Neuronal stem cell (in vitro differentiated cells): ENCODE measurements around the gene PCDH7.

ENCODE experiments used
- DNase-seq: peaks from one replicate; pipeline ENCODE4 v3.0.0-alpha.2; 2013; ENCODE audit warnings: low spot score
- H2AFZ ChIP-seq: one replicate; pipeline ENCODE4 v1.6.1; 2013; ENCODE audit warnings: mild to moderate bottlenecking, low read length, inconsistent platforms
- H2AK5ac ChIP-seq: 2 replicates; pipeline ENCODE4 v1.6.1; 2013; ENCODE audit warnings: low read depth, mild to moderate bottlenecking, inconsistent platforms, low read length, moderate library complexity, mixed read lengths
- H2BK120ac ChIP-seq: 2 replicates; pipeline ENCODE4 v1.6.1; 2013; ENCODE audit warnings: low read depth, mild to moderate bottlenecking, inconsistent platforms, low read length, moderate library complexity, mixed read lengths
- H2BK12ac ChIP-seq: one replicate; pipeline ENCODE4 v1.6.1; 2013; ENCODE audit warnings: low read length, inconsistent platforms
- H2BK15ac ChIP-seq: 2 replicates; pipeline ENCODE4 v1.6.1; 2013; ENCODE audit warnings: mild to moderate bottlenecking, low read length, inconsistent platforms, mixed read lengths
- H2BK5ac ChIP-seq: one replicate; pipeline ENCODE4 v1.6.1; 2013; ENCODE audit warnings: inconsistent platforms, mild to moderate bottlenecking, low read length, moderate library complexity
- H3K14ac ChIP-seq: one replicate; pipeline ENCODE4 v1.6.1; 2013; ENCODE audit warnings: low read length, inconsistent platforms
- H3K18ac ChIP-seq: 2 replicates; pipeline ENCODE4 v1.6.1; 2013; ENCODE audit warnings: low read length, inconsistent platforms
- H3K23ac ChIP-seq: 2 replicates; pipeline ENCODE4 v1.6.1; 2013; ENCODE audit warnings: low read depth, mild to moderate bottlenecking, mixed read lengths, low read length, inconsistent platforms; ENCODE audit not compliant: poor library complexity
- H3K27ac ChIP-seq: replicated peaks from 3 replicates; pipeline ENCODE4 v1.5.1; 2013; ENCODE audit warnings: low read length, inconsistent platforms
- H3K27me3 ChIP-seq, 3 experiments: 2 replicates each; pipeline ENCODE4 v1.6.1; 2013; ENCODE audit warnings: low read length in 3 of 3, mild to moderate bottlenecking in 2 of 3, inconsistent platforms in 1 of 3, low read depth in 1 of 3, mixed read lengths in 1 of 3, moderate library complexity in 1 of 3; ENCODE audit not compliant: control insufficient read depth in 3 of 3, insufficient read depth in 3 of 3
- H3K36me3 ChIP-seq, 2 donors: replicated peaks in 1 of 2; 2 replicates each; pipeline ENCODE4 v1.6.1; 2013; ENCODE audit warnings: low read length in 2 of 2; ENCODE audit not compliant: control insufficient read depth in 2 of 2, insufficient read depth in 2 of 2
- H3K4ac ChIP-seq: 2 replicates; pipeline ENCODE4 v1.6.1; 2013; ENCODE audit warnings: inconsistent platforms, mild to moderate bottlenecking, low read length, moderate library complexity
- H3K4me1 ChIP-seq, 2 donors: 1 replicate in 1 of 2; 2 replicates in 1 of 2; pipeline ENCODE4 v1.6.1; 2013; ENCODE audit warnings: low read length in 2 of 2, low read depth in 1 of 2; ENCODE audit not compliant: control insufficient read depth in 2 of 2, insufficient read depth in 1 of 2
- H3K4me2 ChIP-seq: one replicate; pipeline ENCODE4 v1.6.1; 2013; ENCODE audit warnings: mild to moderate bottlenecking, low read length, inconsistent platforms; ENCODE audit not compliant: insufficient read depth, poor library complexity, severe bottlenecking
- H3K4me3 ChIP-seq, 2 donors: 2 replicates each; pipeline ENCODE4 v1.5.1; 2013; ENCODE audit warnings: low read length in 2 of 2, mild to moderate bottlenecking in 2 of 2, inconsistent platforms in 1 of 2, moderate library complexity in 1 of 2
- H3K79me1 ChIP-seq: one replicate; pipeline ENCODE4 v1.6.1; 2013; ENCODE audit warnings: low read depth, mild to moderate bottlenecking, inconsistent platforms, low read length, moderate library complexity
- H3K9ac ChIP-seq: one replicate; pipeline ENCODE4 v1.6.1; 2013; ENCODE audit warnings: mild to moderate bottlenecking, low read depth, low read length, inconsistent platforms; ENCODE audit not compliant: poor library complexity
- H3K9me3 ChIP-seq, 2 donors: replicated peaks in 1 of 2; 2 replicates each; pipeline versions ENCODE3 to v1.6.1; 2013; ENCODE audit warnings: low read length in 2 of 2, mild to moderate bottlenecking in 2 of 2, inconsistent platforms in 1 of 2, low read depth in 1 of 2, mixed read lengths in 1 of 2, moderate library complexity in 1 of 2; ENCODE audit not compliant: control insufficient read depth in 2 of 2, insufficient read depth in 1 of 2
- H4K8ac ChIP-seq: one replicate; pipeline ENCODE4 v1.6.1; 2013; ENCODE audit warnings: low read depth, mild to moderate bottlenecking, inconsistent platforms, low read length, moderate library complexity
- H4K91ac ChIP-seq: one replicate; pipeline ENCODE4 v1.6.1; 2013; ENCODE audit warnings: low read length, low read depth, mild to moderate bottlenecking, inconsistent platforms; ENCODE audit not compliant: poor library complexity
- WGBS, 2 donors: extraction: QIAGEN DNeasy Blood & Tissue Kit; methylation state at CpG; one replicate each; pipeline ENCODE4 v1.1.7; 2013; ENCODE audit warnings: missing lambda C conversion rate in 2 of 2, mixed read lengths in 1 of 2; ENCODE audit not compliant: insufficient read length in 2 of 2, insufficient replicate concordance in 1 of 2; ENCODE audit errors: extremely low coverage in 2 of 2; 5-methylcytosine and 5-hydroxymethylcytosine counted together

PCDH7 gene

GRCh38 chr4:30723201-30723955 lies 3.2 kb downstream of the PCDH7 start:
- H2BK120ac ChIP-seq, result no peak overlapping the region
- peak overlapping the region; percentile 88 for H3K9ac ChIP-seq
- H4K8ac ChIP-seq, result no peak overlapping the region
- H3K4me3 ChIP-seq, result peak overlapping the region in 1 of 2 donors; percentile 82
- peak overlapping the region; percentile 98 for H3K4me2 ChIP-seq
- H2BK5ac ChIP-seq, result no peak overlapping the region
- H2BK15ac ChIP-seq, result no peak overlapping the region
- no peak overlapping the region for H2BK12ac ChIP-seq
- no peak for DNase-seq
- peaks cover 12% of the 10 kb centered on the region for H3K79me1 ChIP-seq
- peaks cover 2 to 8% of the 10 kb centered on the region in 2 donors for H3K4me1 ChIP-seq
- WGBS, 2 donors, result no CpG with 5 or more reads among the region's 15 CpGs
- no peak overlapping the region for H3K27ac ChIP-seq
- no peak overlapping the region for H3K18ac ChIP-seq
- peaks cover 0 to 14% (median 0%) of the 10 kb centered on the region in 3 experiments for H3K27me3 ChIP-seq
- H3K36me3 ChIP-seq, result peaks cover 0 to 8% of the 10 kb centered on the region in 2 donors
- no peak overlapping the region for H2AK5ac ChIP-seq
- no peak overlapping the region for H3K4ac ChIP-seq
- no peak overlapping the region for H2AFZ ChIP-seq
- H3K9me3 ChIP-seq, result peaks cover 1 to 18% of the 10 kb centered on the region in 2 donors
- no peak overlapping the region for H4K91ac ChIP-seq
- no peak overlapping the region for H3K14ac ChIP-seq
- no peak overlapping the region for H3K23ac ChIP-seq

GRCh38 chr4:30724247-30724646 lies 4.1 kb downstream of the PCDH7 start:
- no peak overlapping the region for H4K8ac ChIP-seq
- DNase-seq, result no peak
- H2BK15ac ChIP-seq, result no peak overlapping the region
- peaks cover 0 to 8% of the 10 kb centered on the region in 2 donors for H3K36me3 ChIP-seq
- no peak overlapping the region for H3K23ac ChIP-seq
- no peak overlapping the region for H4K91ac ChIP-seq
- no peak overlapping the region for H2BK120ac ChIP-seq
- H3K4ac ChIP-seq, result no peak overlapping the region
- H3K4me3 ChIP-seq, result peak overlapping the region in 1 of 2 donors; percentile 66
- no peak overlapping the region for H2AK5ac ChIP-seq
- peaks cover 0 to 14% (median 0%) of the 10 kb centered on the region in 3 experiments for H3K27me3 ChIP-seq
- no peak overlapping the region for H2BK12ac ChIP-seq
- H3K27ac ChIP-seq, result no peak overlapping the region
- H3K14ac ChIP-seq, result no peak overlapping the region
- H2AFZ ChIP-seq, result no peak overlapping the region
- H3K4me2 ChIP-seq, result no peak overlapping the region
- H3K9ac ChIP-seq, result no peak overlapping the region
- H3K79me1 ChIP-seq, result peaks cover 12% of the 10 kb centered on the region
- peaks cover 1 to 18% of the 10 kb centered on the region in 2 donors for H3K9me3 ChIP-seq
- no peak overlapping the region for H2BK5ac ChIP-seq
- no peak overlapping the region for H3K18ac ChIP-seq
- WGBS, 2 donors, result no CpG with 5 or more reads among the region's 4 CpGs
- peaks cover 0 to 8% of the 10 kb centered on the region in 2 donors for H3K4me1 ChIP-seq

- WGBS, 2 donors, result no CpG with 5 or more reads among the region's 2 CpGs
- no peak overlapping the region for H3K27ac ChIP-seq
- H3K4me3 ChIP-seq, result no peak overlapping the region
- no peak overlapping the region for H3K4ac ChIP-seq
- H2BK12ac ChIP-seq, result no peak overlapping the region
- no peak overlapping the region for H4K8ac ChIP-seq
- H3K9me3 ChIP-seq, result peaks cover 1 to 18% of the 10 kb centered on the region in 2 donors
- H3K36me3 ChIP-seq, result peaks cover 0 to 8% of the 10 kb centered on the region in 2 donors
- no peak overlapping the region for H2BK120ac ChIP-seq
- H2AFZ ChIP-seq, result no peak overlapping the region
- peaks cover 0 to 8% of the 10 kb centered on the region in 2 donors for H3K4me1 ChIP-seq
- no peak overlapping the region for H3K18ac ChIP-seq
- peaks cover 10% of the 10 kb centered on the region for H3K79me1 ChIP-seq
- no peak for DNase-seq
- H3K9ac ChIP-seq, result no peak overlapping the region
- no peak overlapping the region for H3K14ac ChIP-seq
- no peak overlapping the region for H2AK5ac ChIP-seq
- no peak overlapping the region for H2BK5ac ChIP-seq
- no peak overlapping the region for H3K23ac ChIP-seq
- H2BK15ac ChIP-seq, result no peak overlapping the region
- peak overlapping the region; percentile 18 for H3K4me2 ChIP-seq
- no peak overlapping the region for H4K91ac ChIP-seq
- H3K27me3 ChIP-seq, result peaks cover 0 to 14% (median 0%) of the 10 kb centered on the region in 3 experiments
These were observed 5.4 kb downstream of the PCDH7 start for GRCh38 chr4:30725562-30725961.

- Histone ChIP-seq H3K4ac (no peak overlapping the region), H3K27me3 (peaks cover 0 to 14% (median 0%) of the 10 kb centered on the region in 3 experiments), H3K27ac (no peak overlapping the region), H2AFZ (no peak overlapping the region), H2BK5ac (no peak overlapping the region), H3K9me3 (peaks cover 1 to 18% of the 10 kb centered on the region in 2 donors), H3K4me2 (no peak overlapping the region), H3K36me3 (peaks cover 0 to 8% of the 10 kb centered on the region in 2 donors), H3K4me1 (peaks cover 0 to 8% of the 10 kb centered on the region in 2 donors), H2BK12ac (no peak overlapping the region), H3K18ac (no peak overlapping the region), H3K79me1 (peaks cover 10% of the 10 kb centered on the region), H3K14ac (no peak overlapping the region), H2BK15ac (no peak overlapping the region), H3K9ac (no peak overlapping the region), H2BK120ac (no peak overlapping the region), H4K91ac (no peak overlapping the region), H3K4me3 (no peak overlapping the region), H3K23ac (no peak overlapping the region), H4K8ac (no peak overlapping the region), H2AK5ac (no peak overlapping the region)
- no CpG with 5 or more reads among the region's 2 CpGs for WGBS, 2 donors
- DNase-seq, result no peak
These were observed 6.0 kb downstream of the PCDH7 start for GRCh38 chr4:30726090-30726675.
